CD4-positive, alpha-beta memory T cell (primary cell): ENCODE measurements around the gene MUC2. TPM values are rescaled to one million over a fixed set of nuclear protein-coding genes. Genes with fewer than 3 reads are reported as not detected.

Experiments
- CTCF ChIA-PET: fragments of 350-600 bp; sonication (Branson Sonifier 250); formaldehyde crosslinking; loops from one replicate; lab custom pipeline; 2021; ENCODE audit warnings: inconsistent platforms; ENCODE audit not compliant: partially characterized antibody; lab: Charles Lee
- POLR2A ChIA-PET: fragments of 350-600 bp; sonication (Branson Sonifier 250); formaldehyde crosslinking; loops from one replicate; lab custom pipeline; 2021; ENCODE audit not compliant: partially characterized antibody; lab: Charles Lee
- DNase-seq, 5 donors: peaks; one replicate each; pipeline versions ENCODE4 v3.0.0 to v3.0.0-alpha.2; 2020 to 2022; ENCODE audit warnings: mixed read lengths in 1 of 5
- H3K27ac ChIP-seq: one replicate; pipeline ENCODE4 v1.7.0; 2013; ENCODE audit warnings: low read depth, low read length
- H3K27me3 ChIP-seq: 2 replicates; pipeline ENCODE4 v1.7.0; 2013; ENCODE audit warnings: mild to moderate bottlenecking, low read length, moderate library complexity; ENCODE audit not compliant: insufficient read depth
- H3K36me3 ChIP-seq: 2 replicates; pipeline ENCODE4 v1.7.0; 2013; ENCODE audit warnings: mild to moderate bottlenecking, low read length, moderate library complexity; ENCODE audit not compliant: insufficient read depth
- H3K4me1 ChIP-seq: 2 replicates; pipeline ENCODE4 v1.7.0; 2013; ENCODE audit warnings: mild to moderate bottlenecking, low read length, moderate library complexity; ENCODE audit not compliant: insufficient read depth
- H3K4me3 ChIP-seq, 2 donors: one replicate each; pipeline ENCODE4 v1.7.0; 2013; ENCODE audit warnings: low read length in 2 of 2, mild to moderate bottlenecking in 1 of 2
- H3K9me3 ChIP-seq, 2 donors: one replicate each; pipeline ENCODE4 v1.7.0; 2013; ENCODE audit warnings: low read length in 2 of 2, control low read depth in 1 of 2; ENCODE audit not compliant: control insufficient read depth in 1 of 2
- H3K27ac Mint-ChIP-seq, 7 donors: one replicate each; pipeline ENCODE4 v1.8.0; 2020 to 2021; ENCODE audit warnings: mixed read lengths in 7 of 7, mild to moderate bottlenecking in 6 of 7, inconsistent platforms in 3 of 7, moderate library complexity in 3 of 7
- H3K27me3 Mint-ChIP-seq, 2 donors: one replicate each; pipeline ENCODE4 v1.8.0; 2020 to 2021; ENCODE audit warnings: mixed read lengths in 2 of 2
- H3K36me3 Mint-ChIP-seq, 2 donors: one replicate each; pipeline ENCODE4 v1.8.0; 2020 to 2021; ENCODE audit warnings: mixed read lengths in 2 of 2, inconsistent platforms in 1 of 2, mild to moderate bottlenecking in 1 of 2
- H3K4me1 Mint-ChIP-seq, 4 donors: one replicate each; pipeline ENCODE4 v1.8.0; 2020 to 2021; ENCODE audit warnings: mixed read lengths in 4 of 4, mild to moderate bottlenecking in 1 of 4
- H3K4me3 Mint-ChIP-seq, 8 donors: one replicate each; pipeline ENCODE4 v1.8.0; 2020 to 2021; ENCODE audit warnings: mixed read lengths in 8 of 8, mild to moderate bottlenecking in 7 of 8, moderate library complexity in 6 of 8, inconsistent platforms in 3 of 8
- H3K9me3 Mint-ChIP-seq, 8 donors: one replicate each; pipeline ENCODE4 v1.8.0; 2020 to 2021; ENCODE audit warnings: mixed read lengths in 8 of 8, mild to moderate bottlenecking in 5 of 8, inconsistent platforms in 3 of 8, moderate library complexity in 1 of 8
- intact Hi-C: fragments of 100-400 bp; cut with micrococcal nuclease; formaldehyde crosslinking; loops from one replicate; pipeline ENCODE4 v1.15.1; 2023
- polyA plus RNA-seq, 2 donors: library from polyadenylated mRNA; unstranded; fragments of 300-500 nt; fragmentation: Illumina TruSeq; gene quantifications; one replicate each; pipeline ENCODE4 v1.2.3, GENCODE V29; 2021
- total RNA-seq, 2 experiments: library from RNA; stranded (reverse); gene quantifications; one replicate each; pipeline ENCODE4 v1.2.3, GENCODE V29; 2021

The MUC2 gene
- total and polyA plus RNA-seq, 4 experiments from 2014 or later: not detected

DNA sequence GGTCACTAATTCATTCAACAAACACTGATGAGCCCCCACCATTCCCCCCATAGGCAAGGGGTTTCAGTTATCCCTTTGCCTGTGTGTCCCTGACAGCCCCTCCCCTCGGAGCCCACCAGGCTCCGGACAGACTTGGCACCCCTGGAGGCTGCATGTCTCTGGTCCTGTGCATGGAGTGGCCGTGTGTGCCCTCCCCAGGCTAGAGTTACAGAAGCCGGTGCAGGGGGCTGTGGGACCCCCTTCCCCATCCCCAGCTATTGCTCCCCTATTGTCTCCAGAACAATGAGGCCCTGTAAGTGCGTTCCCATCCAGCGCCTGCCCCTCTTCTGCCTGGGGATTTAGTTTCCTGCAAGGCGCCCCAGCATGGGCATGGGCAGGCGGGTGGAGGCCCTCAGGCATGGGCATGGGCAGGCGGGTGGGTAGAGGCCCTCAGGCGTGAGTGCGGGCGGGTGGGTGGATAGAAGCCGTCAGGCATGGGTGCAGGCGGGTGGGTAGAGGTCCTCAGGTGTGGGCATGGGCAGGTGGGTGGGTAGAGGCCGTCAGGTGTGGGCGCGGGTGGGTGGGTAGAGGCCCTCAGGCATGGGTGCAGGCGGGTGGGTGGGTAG lies 1.5 kb downstream of the MUC2 start:
- intact Hi-C loops: no loop called here
- no peaks in the 10 kb centered on the region for H3K27me3 ChIP-seq
- no peak overlapping the region for H3K27ac ChIP-seq
- H3K27ac Mint-ChIP-seq: no peak overlapping the region
- H3K4me1 ChIP-seq: no peaks in the 10 kb centered on the region
- CTCF ChIA-PET: no interaction called here
- no peak overlapping the region for H3K4me3 Mint-ChIP-seq
- no peaks in the 10 kb centered on the region for H3K4me1 Mint-ChIP-seq
- peaks cover 1% of the 10 kb centered on the region in 2 donors for H3K27me3 Mint-ChIP-seq
- H3K36me3 ChIP-seq: no peaks in the 10 kb centered on the region
- H3K9me3 Mint-ChIP-seq: peaks cover 0 to 3% (median 0%) of the 10 kb centered on the region in 8 donors
- no peaks in the 10 kb centered on the region for H3K9me3 ChIP-seq
- DNase-seq: no peak
- H3K4me3 ChIP-seq: no peak overlapping the region
- H3K36me3 Mint-ChIP-seq: no peaks in the 10 kb centered on the region
- POLR2A ChIA-PET: no interaction called here

DNA sequence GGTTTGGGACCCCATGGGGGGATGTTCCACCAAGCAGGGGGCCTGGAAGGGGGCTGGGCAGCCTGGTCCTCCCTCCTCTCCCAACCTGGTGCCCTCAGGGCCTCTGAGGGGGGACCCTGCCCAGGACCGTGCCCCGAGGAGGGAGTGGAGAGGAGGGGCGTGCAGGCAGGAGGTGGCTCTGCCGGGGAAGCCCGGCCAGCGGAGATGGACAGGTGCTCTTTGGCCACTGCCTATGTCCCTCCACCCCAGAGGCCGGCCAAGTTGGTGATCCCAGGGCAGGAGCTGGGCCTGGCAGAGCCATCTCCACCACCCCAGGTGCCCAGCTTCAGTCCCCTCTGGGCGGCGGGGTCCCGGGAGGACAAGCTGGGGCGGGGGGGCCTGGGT lies 2.4 kb downstream of the MUC2 start:
- Histone ChIP-seq H3K27me3 (no peaks in the 10 kb centered on the region), H3K4me1 (no peaks in the 10 kb centered on the region), H3K27ac (no peak overlapping the region), H3K36me3 (no peaks in the 10 kb centered on the region), H3K4me3 (no peak overlapping the region), H3K9me3 (no peaks in the 10 kb centered on the region)
- Mint-ChIP-seq H3K27ac (no peak overlapping the region), H3K36me3 (no peaks in the 10 kb centered on the region), H3K4me1 (no peaks in the 10 kb centered on the region), H3K4me3 (no peak overlapping the region), H3K27me3 (peaks cover 0 to 1% of the 10 kb centered on the region in 2 donors), H3K9me3 (no peaks in the 10 kb centered on the region)
- DNase-seq: no peak
- intact Hi-C loops: no loop called here
- ChIA-PET CTCF (interaction anchor here (1.1 kb wide), 1 partner anchor 43 kb away, joined by 3 read pairs; no protein-coding TSS in a partner anchor), POLR2A (no interaction called here)

DNA sequence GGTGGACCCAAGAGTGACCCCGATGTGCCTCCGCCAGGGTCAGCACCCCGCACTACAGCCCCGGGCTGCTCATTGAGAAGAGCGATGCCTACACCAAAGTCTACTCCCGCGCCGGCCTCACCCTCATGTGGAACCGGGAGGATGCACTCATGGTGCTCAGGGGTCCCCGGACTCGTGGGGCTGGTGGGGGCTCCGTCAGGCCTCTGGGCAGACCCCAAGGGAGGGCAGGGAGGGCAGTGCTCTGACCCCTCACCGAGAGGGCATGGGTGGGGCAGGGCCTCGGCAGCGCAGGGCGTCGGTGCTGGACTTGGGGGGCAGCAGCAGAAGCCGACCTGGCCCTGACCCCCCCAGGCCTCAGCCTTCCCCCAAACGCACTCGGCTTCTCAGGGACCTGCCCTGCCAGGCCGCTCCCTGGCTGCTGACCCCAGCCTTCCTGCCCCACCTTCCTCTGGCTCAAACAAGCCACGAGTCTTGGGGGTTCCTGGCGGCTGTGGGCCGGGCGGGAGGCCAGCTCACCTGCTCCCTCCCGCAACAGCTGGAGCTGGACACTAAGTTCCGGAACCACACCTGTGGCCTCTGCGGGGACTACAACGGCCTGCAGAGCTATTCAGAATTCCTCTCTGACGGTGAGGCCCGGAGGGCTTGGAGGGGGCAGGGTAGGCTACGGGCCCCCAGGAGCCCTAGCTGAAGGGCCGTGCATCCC lies 2.9 kb downstream of the MUC2 start:
- H3K36me3 Mint-ChIP-seq: no peaks in the 10 kb centered on the region
- H3K36me3 ChIP-seq: no peaks in the 10 kb centered on the region
- intact Hi-C loops: no loop called here
- no peaks in the 10 kb centered on the region for H3K9me3 ChIP-seq
- peaks cover 0 to 1% of the 10 kb centered on the region in 2 donors for H3K27me3 Mint-ChIP-seq
- H3K27ac ChIP-seq: no peak overlapping the region
- DNase-seq: no peak
- no peak overlapping the region for H3K4me3 ChIP-seq
- POLR2A ChIA-PET: no interaction called here
- no peaks in the 10 kb centered on the region for H3K27me3 ChIP-seq
- CTCF ChIA-PET: interaction anchor here (1.1 kb wide), 1 partner anchor 43 kb away, joined by 3 read pairs; no protein-coding TSS in a partner anchor
- no peak overlapping the region for H3K27ac Mint-ChIP-seq
- no peaks in the 10 kb centered on the region for H3K4me1 ChIP-seq
- H3K9me3 Mint-ChIP-seq: no peaks in the 10 kb centered on the region
- no peaks in the 10 kb centered on the region for H3K4me1 Mint-ChIP-seq
- no peak overlapping the region for H3K4me3 Mint-ChIP-seq

DNA sequence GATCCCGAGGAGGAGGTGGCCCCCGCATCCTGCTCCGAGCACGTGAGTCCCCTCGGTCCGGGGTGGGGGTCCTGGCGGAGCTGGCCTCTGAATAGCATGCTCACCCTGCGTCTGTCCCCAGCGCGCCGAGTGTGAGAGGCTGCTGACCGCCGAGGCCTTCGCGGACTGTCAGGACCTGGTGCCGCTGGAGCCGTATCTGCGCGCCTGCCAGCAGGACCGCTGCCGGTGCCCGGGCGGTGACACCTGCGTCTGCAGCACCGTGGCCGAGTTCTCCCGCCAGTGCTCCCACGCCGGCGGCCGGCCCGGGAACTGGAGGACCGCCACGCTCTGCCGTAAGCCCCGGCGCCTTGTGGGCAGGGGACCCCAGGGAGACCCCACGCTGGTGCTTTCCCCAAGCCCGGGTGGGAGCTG lies 3.5 kb downstream of the MUC2 start:
- Histone ChIP-seq H3K27me3 (no peaks in the 10 kb centered on the region), H3K36me3 (no peaks in the 10 kb centered on the region), H3K9me3 (no peaks in the 10 kb centered on the region), H3K27ac (no peak overlapping the region), H3K4me3 (no peak overlapping the region), H3K4me1 (no peaks in the 10 kb centered on the region)
- Mint-ChIP-seq H3K9me3 (no peaks in the 10 kb centered on the region), H3K36me3 (no peaks in the 10 kb centered on the region), H3K27ac (no peak overlapping the region), H3K4me3 (no peak overlapping the region), H3K4me1 (no peaks in the 10 kb centered on the region), H3K27me3 (no peaks in the 10 kb centered on the region)
- no peak for DNase-seq
- CTCF ChIA-PET: no interaction called here
- POLR2A ChIA-PET: no interaction called here
- intact Hi-C loops: no loop called here

DNA sequence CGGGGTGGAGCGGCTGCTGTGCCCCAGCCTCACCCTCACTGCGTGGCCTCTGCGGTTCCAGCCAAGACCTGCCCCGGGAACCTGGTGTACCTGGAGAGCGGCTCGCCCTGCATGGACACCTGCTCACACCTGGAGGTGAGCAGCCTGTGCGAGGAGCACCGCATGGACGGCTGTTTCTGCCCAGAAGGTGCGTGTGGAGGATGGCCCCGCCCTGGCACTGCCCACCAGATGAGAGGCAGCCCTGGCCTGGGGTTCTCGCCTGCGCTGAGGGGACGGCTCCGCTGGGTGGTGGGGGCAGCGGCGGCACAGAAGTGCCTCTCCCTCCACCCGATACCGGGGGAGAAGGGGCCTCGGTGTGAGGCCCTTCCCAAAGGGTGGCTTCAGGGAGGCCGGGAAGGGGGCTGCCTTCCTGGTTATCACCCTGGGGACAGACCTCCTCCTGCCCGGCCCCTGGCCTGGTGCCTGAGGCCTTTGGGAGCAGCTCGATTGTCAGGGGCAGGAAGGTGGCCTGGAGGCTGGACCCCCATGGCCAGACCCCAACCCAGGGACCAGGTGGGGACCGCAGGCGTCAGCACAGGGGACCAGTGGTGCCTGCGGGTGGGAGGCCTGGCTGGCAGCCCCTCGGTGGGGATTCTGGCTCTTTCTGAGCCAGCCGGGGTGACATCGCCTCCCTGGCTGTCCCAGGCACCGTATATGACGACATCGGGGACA lies 7.1 kb downstream of the MUC2 start:
- no peak overlapping the region for H3K4me3 ChIP-seq
- H3K36me3 Mint-ChIP-seq: no peaks in the 10 kb centered on the region
- intact Hi-C loops: no loop called here
- peaks cover 0 to 2% (median 0%) of the 10 kb centered on the region in 8 donors for H3K9me3 Mint-ChIP-seq
- ChIA-PET POLR2A (no interaction called here), CTCF (no interaction called here)
- no peaks in the 10 kb centered on the region for H3K36me3 ChIP-seq
- no peak overlapping the region for H3K27ac Mint-ChIP-seq
- no peaks in the 10 kb centered on the region for H3K27me3 ChIP-seq
- no peaks in the 10 kb centered on the region for H3K27me3 Mint-ChIP-seq
- no peak overlapping the region for H3K4me3 Mint-ChIP-seq
- H3K9me3 ChIP-seq: no peaks in the 10 kb centered on the region
- H3K4me1 Mint-ChIP-seq: no peaks in the 10 kb centered on the region
- H3K4me1 ChIP-seq: no peaks in the 10 kb centered on the region
- H3K27ac ChIP-seq: no peak overlapping the region
- DNase-seq: no peak

DNA sequence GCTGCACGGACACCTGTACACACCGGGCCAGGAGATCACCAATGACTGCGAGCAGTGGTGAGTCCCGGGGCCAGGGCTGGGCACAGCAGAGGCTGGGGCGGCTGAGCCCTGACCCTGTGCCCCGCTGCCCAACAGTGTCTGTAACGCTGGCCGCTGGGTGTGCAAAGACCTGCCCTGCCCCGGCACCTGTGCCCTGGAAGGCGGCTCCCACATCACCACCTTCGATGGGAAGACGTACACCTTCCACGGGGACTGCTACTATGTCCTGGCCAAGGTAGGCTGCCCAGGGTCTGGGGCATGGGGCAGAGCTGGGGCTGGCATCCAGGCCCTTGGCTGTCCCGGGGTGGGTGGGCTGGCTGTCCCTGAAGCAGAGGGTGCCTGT lies 7.7 kb downstream of the MUC2 start:
- H3K27ac ChIP-seq: no peak overlapping the region
- no peaks in the 10 kb centered on the region for H3K9me3 ChIP-seq
- peaks cover 0 to 2% (median 0%) of the 10 kb centered on the region in 8 donors for H3K9me3 Mint-ChIP-seq
- no peaks in the 10 kb centered on the region for H3K4me1 Mint-ChIP-seq
- H3K4me3 Mint-ChIP-seq: no peak overlapping the region
- no peak overlapping the region for H3K27ac Mint-ChIP-seq
- no peak overlapping the region for H3K4me3 ChIP-seq
- no peaks in the 10 kb centered on the region for H3K27me3 Mint-ChIP-seq
- POLR2A ChIA-PET: no interaction called here
- DNase-seq: no peak
- no peaks in the 10 kb centered on the region for H3K27me3 ChIP-seq
- H3K4me1 ChIP-seq: no peaks in the 10 kb centered on the region
- intact Hi-C loops: no loop called here
- H3K36me3 Mint-ChIP-seq: no peaks in the 10 kb centered on the region
- CTCF ChIA-PET: no interaction called here
- H3K36me3 ChIP-seq: no peaks in the 10 kb centered on the region

DNA sequence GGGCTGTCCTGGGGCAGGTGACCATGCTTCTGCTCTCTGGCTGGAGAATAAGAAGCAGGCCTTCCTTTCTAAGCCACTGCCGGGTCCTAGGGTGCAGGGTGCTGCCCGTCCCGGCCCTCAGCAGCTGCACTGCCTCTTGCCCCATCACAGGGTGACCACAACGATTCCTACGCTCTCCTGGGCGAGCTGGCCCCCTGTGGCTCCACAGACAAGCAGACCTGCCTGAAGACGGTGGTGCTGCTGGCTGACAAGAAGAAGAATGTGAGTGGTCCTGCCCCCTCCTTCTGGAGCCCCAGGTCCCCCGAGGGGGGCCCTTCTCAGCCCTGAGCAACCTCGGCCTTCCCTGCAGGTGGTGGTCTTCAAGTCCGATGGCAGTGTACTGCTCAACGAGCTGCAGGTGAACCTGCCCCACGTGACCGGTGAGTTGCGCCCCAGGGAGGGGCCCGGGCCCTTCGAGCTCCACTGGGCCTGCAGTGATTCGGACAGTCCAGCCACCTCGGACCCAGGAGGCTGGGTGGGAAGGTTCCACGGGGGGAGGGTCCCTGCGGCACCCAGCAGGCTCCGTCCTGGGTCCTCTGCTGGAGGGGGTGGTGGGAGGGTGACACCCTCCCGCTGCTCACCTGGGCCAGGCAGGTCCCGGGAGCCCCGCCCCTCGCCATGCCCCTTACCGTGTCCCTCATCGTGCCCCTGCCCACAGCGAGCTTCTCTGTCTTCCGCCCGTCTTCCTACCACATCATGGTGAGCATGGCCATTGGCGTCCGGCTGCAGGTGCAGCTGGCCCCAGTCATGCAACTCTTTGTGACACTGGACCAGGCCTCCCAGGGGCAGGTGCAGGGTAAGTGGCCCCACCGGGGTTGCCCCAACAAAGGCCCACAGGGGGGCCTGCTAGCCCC lies 8.3 kb downstream of the MUC2 start:
- ChIA-PET CTCF (no interaction called here), POLR2A (no interaction called here)
- Histone ChIP-seq H3K9me3 (no peaks in the 10 kb centered on the region), H3K4me3 (no peak overlapping the region), H3K4me1 (no peaks in the 10 kb centered on the region), H3K36me3 (no peaks in the 10 kb centered on the region), H3K27ac (no peak overlapping the region), H3K27me3 (no peaks in the 10 kb centered on the region)
- Mint-ChIP-seq H3K9me3 (peaks cover 0 to 2% (median 0%) of the 10 kb centered on the region in 8 donors), H3K4me3 (no peak overlapping the region), H3K4me1 (no peaks in the 10 kb centered on the region), H3K27ac (no peak overlapping the region), H3K36me3 (no peaks in the 10 kb centered on the region), H3K27me3 (no peaks in the 10 kb centered on the region)
- intact Hi-C loops: no loop called here
- no peak for DNase-seq
